GM19438 (cell line): ENCODE measurements around the gene ZNF277.

ENCODE experiments used
- ATAC-seq: cut with Tn5 transposase; IDR thresholded peaks from one replicate; pipeline ENCODE4 v1.9.1; 2021; ENCODE audit warnings: low read depth; ENCODE audit not compliant: unreplicated experiment

ZNF277 gene

DNA sequence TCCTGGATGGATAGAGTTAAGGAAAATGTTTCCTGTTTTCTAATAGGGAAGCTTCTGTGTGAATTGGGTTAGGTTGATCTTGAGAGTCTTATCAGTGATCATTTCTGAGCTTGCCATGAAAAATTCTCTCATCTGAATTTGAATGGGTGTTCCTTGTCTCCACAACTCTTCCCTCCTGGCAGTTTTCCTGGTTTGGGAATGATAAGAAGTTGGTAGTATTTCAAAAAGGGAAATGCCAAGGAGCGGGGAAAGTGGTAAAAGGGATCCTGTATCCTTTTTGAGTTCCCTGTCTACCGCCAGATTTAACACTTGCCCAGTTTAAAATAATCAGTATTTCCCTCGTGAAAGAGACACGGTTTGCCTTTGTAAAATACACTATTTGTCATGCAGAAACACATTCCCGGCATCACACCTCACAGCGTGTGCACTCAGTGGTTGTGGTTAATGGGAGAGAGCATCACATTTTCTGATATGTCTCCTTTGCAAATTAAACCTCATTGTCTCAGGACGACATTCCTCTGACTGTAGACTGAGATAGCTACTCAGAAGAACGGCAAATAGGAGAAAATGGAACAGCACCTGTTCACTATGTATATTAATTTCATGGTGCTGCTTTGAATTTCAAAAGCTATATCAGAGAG, 130.6 kb downstream of the ZNF277 start:
- no peak for ATAC-seq

DNA sequence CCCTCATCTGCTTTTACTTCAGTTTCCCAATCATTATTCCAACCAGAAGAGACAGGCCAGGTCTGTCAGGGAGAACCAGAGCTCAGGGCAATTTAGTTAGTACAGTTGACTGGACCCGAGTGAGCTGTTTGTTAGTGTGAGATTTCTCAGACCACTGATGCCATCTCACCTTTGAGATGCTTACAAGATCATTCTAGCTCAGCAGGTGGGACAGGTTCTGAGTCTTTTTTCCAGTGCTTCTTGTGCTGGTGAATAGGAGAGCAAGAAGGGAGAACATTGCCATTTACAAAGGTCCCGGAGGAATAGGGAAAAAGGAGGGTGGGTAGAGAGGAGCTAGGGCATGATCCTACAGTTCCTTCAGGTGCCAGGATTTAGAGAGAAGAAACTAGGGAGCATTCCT, 131.4 kb downstream of the ZNF277 start:
- no peak for ATAC-seq

DNA sequence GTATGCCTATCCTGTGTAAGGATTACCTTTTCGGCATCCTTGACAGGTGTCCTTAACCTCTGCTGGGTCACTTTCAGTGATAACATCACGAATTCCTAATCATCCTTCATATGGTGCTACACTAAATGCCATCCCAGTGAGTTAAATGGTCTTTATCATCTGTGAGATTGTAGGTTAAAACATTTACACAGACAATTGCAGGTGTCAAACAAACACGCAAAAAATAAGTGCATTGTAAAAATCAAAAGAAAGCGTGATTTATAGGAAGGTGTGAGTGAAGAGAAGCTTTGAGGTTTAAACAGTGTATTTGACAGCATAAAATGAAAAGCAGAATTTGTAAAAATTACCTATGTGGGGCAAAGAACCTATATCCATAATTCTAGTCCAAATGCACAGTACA, 132.3 kb downstream of the ZNF277 start:
- ATAC-seq = no peak

DNA sequence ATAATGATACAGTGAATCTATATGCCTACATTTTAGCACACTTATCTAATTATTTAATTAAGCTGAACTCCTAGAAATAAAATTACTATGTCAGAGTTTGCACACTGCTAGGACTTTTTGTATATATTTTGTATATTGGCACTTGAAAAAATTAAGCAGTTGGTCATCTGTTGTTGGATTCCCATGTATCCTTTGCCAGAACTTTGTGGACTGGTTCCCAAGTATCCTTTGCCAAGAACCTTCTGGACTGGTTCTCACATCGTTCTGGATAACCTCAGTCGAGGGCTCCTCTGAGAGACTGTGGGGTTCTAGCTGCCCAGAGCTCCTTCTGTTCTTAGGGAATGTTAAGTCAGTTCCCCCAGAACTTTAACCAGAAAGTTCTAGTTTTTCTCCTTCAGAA, 135.0 kb downstream of the ZNF277 start:
- no peak for ATAC-seq

DNA sequence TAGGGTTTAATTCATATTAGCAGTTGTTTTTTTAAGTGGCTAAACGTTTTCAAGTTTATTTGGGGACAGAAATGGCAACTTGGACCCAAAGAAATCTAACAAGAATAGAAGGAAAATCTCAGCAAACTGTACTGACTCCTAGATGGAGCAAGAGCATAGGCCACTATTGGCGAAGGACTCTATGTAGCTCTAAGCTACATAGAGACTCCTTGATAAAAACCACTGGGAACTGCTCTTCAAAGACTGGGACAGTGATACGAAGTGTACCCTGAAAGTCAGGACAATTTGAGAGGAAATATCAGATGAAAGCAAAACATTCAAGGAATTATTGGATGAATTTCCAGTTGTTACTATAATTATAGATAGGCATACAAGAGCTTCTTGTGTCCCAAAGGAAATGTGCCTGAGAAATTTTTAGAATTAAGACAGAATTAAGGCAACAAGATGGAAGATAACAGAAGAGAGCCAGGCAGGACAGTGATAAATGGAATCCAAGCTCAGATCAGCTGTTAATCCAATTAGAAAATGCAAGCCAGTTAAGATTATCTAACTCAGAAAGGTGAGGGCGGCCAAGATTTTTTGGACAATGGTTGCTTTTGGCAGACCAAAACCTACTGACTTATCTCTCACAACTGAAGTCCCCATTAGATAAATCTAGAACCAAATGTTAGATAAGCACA, 140.0 kb downstream of the ZNF277 start:
- ATAC-seq = no peak

DNA sequence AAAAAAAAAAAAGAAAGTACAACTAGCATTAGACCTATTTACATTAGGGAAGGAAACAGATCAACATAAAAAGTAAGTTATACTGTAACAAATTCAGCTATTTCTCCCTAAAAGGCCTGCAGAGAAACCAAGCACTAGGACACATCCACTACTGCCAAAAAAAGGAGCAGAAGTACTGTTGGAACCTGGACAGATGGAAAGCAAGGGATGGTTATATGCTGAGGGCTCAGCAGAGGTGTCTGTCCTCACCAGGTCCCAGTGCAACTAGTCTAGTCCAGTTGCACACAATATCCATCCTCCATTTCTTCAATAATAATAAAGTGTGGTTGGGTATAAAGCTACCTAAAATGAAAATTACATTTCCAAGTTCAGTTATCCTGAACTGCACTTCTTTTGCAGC, 140.6 kb downstream of the ZNF277 start:
- ATAC-seq = no peak

DNA sequence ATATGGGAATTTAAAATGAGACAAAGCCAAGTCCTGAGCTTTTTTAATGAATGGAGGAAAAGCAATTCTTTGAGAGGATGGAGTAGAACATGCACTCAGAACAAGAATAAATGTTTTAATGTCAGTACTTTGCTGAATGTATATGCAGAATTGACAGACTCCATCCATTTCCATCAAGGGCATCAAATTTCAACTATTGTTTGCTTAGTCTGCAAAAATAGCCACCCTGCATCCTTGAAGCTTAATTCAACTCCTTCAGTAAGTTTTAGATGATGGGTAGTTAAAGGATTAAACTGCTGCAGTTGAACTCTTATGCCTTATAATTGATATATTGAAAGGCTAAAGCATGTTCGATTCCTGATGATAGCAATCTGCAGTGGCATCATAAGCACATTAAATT, 144.1 kb downstream of the ZNF277 start:
- ATAC-seq = no peak

DNA sequence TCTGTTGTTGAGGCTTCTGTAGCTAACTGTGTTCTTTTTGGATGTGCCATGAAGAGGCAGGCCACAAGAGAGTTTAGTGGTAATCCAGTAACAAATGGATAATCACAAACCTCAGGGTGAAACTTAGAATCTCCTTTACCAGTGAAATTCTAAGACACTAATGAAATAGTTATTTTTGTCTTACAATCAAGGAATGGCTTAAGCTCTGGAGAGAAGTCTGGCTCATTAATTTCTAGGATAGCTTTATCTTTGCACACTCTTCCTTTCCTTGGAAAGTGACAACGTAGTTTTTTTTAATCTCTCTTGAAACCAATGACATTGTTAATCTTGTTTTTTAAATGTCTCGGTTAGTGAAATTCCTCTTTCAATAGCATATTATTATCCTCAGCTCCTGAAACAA, 150.1 kb downstream of the ZNF277 start:
- no peak for ATAC-seq

DNA sequence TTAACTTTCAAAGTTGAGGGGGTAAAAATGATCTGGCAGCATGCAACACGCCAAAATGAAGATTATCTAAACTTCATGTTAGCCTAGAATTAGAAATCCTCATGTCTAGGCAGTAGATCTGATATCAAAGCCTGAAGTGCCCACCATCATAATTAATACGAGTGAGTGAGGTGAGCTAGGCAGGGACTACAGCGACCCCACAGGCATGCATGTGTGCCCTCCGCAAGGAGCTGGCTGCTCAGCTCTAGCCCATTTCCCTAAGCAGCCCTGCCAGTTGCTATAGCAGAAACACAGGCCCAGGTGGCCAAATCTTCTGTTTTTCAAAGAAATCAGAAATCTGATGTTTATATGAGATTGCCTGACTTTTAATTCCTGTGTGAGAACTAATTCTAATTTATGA, 150.6 kb downstream of the ZNF277 start:
- ATAC-seq = no peak

DNA sequence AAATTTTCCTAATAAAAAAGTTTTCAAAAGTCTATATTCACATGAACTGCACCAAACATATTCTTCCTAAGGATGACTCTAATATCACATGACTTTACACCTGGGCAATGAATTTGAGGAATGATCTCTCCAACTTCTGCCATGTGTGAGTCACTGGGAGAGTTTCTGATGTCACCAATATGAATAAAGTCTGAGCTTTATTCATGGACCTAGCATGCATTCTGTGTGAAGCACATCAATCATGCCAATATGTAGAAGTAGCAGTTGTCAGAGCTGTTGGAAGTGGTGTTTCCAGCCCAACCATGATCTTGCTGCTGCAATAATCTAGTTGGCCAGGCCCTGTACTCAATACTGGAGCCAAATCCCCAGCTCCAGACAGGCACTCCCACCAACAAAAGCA, 152.0 kb downstream of the ZNF277 start:
- no peak for ATAC-seq

DNA sequence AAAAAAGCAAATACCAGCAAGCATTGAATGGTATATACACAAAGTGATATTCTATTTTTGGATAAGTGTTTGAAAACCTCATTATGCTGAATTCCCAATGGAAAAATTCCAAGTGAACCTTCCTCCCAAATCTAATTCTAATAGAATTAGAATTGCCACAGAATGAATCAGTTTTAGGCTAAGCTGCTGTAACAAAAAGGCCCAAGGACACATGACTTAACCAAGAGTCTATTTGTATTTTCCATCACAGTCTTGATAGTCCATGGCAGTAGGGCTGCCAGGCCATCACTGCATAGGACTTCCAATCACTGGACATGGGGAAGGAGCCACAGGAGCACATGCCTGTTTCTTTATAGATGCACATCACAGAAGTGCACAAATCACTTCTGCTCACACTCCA, 152.6 kb downstream of the ZNF277 start:
- no peak for ATAC-seq

DNA sequence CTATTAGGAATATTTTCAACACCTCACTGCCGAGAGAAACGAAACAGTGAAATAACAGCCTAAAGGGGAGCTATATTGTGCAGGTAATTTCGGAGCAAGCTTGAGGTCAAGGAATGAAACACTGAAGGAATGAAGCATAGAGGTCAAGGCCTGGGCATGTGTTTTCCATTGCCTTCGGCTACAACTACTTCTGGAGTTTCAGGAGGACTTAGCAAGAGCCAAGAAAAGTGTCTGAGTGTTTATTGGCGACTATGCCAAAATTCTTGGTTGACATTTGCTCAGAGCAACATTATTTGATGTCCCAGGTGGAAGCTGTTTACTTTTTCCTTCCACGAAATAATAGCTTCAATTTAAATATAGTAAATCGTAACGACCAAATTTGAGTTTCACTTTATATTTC, 154.2 kb downstream of the ZNF277 start:
- ATAC-seq = no peak

DNA sequence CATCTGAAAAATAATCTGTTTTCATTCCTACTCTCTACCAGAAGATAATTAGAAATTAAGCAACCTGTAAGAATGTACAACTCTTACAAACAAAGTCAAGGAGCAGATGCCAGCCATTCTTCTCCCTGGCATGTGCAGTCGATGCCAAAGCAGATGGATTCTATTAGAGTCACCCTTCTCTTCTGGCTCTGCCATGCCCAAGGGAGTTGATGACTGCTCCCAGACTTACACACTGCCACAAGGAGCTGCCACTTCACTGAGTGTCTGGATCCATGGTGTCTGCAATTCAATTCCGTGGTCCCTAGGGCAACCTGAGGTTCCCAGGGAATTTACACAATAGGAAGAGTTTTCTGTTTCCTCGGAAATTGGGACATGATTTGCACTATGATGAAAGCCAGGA, 154.7 kb downstream of the ZNF277 start:
- no peak for ATAC-seq

DNA sequence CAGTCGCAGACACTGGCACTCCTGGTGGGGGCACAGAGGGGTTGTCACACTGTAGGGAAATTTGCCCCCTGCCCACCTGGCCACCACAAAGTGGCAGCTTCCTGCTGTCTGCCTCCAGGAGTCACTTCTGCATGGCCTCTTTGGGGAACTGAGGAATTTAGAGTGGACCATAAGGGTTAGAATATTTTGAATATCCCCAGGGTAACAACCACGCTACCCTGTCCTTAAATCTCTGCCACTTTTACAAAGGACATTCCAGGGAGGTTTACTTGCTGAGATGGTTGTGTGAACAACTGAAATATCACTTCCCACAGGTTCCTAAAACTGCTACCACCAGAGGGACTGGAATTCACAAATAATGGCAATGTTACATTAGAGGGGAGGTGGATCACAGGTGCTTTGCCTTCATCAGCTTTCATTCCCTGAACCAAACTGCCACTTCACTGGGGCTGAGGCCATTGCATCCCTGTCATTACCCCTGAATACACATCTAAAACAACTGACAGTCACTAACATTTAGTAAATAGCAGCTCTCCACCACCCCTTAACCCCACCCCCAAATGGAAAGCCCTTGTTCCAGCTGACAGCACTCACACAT, 155.7 kb downstream of the ZNF277 start:
- no peak for ATAC-seq

DNA sequence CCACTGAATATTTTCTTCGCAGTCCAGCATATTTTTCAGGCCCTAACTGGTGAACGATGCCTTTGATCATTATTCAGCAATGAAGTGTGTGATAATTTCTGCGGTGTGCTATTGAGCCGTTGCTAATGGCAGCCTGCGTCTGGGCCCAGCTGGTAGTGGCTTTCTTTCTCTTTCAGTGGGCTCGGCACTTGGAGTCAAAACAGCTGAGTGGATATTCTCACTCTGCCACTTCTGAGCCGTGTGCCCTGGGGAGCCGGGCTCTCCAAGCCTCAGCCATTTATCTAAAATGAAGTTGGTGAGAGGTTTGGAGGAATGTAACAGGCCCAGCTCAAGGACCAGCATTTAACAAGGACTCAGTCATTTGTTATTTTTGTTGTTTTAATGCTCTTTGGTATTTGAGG, 156.2 kb downstream of the ZNF277 start:
- no peak for ATAC-seq

DNA sequence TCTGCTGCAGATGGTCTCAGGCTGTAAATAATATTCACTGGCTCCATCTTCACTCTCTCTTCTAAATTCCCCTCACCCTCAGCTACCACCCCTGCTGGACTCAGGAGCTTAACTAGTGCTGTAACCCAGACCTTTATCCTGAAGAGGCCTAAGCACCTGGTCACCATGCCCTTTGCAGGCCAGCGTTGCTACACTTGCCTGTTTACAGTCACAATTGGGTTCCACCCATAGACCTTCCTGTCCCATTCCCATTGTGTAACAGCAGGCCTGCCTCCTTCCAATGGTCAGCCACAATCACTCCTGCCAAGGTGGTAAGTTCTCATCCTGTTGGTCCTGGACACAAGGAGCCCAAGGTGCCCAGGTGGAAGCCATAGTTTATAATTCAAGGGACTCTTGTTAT, 157.9 kb downstream of the ZNF277 start:
- no peak for ATAC-seq

DNA sequence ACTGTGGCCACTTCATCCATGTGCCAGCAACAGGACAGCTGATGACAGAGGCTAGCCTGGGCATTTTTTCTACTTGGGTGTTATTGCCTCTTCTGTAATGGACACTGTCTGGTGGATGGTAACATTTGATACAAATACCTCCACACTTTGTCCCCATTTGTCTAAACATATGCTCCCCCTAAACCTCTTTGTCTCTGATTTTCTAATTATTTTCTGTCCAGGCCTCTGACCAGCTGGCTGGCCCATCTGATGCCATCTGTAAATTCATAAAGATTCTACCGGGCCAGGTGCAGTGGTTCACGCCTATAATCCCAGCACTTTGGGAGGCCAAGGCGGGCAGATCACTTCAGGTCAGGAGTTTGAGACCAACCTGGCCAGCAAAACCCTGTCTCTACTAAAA, 159.1 kb downstream of the ZNF277 start:
- no peak for ATAC-seq

DNA sequence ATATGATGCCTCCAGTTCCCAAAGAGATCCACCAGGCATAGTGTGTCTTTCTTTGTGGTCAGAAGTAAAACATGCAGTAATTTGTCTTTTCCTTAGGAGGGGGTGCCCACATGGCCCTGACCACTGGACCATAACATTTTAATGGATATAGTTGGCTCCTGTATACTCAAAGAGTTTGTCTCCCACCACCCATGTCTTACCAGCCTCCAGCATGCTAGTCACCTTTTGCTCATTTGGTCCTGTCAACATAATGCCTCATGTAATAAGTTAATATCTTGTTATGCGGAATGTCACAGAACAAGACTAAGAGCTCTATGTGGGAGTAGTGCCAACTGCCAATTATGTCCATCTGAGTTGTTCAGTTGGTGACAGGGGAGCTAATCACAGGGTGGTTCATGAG, 160.4 kb downstream of the ZNF277 start:
- ATAC-seq = no peak

DNA sequence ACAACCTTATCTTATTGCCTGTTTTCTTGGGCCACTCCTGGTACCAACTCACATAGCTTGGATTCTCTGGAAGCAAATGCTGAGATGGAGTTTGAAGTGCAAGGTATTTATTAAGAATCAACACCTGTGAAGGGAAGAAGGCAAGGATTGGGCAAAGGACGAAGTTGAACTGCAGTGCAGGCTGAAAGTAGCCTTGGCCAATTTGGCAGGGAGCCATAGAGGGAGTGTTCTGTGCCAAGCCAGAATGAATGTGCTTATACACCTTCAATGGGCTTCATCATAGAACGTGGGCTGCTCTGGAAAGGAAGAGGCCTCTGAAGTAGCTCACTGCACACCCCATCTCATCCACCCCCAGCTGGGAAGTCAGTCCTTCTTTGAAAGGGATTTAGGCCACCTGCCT, 163.9 kb downstream of the ZNF277 start:
- ATAC-seq = no peak

DNA sequence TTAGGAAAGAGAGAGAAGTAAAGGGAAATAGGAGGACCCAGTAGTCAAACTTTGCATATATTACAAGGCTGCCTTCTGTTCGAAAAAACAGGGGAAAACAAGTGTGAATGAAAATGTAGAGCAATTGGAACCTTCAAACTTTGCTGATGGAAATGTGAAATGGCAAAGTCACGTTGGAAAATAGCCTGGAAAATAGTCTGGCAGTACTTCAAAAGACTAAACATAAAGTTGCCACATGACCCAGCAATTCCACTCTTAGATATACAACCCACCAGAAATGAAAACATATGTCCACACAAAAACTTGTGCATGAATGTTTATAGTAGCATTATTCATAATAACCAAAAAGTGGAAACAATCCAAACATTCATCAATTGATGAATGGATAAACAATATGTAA, 165.2 kb downstream of the ZNF277 start:
- ATAC-seq = no peak

DNA sequence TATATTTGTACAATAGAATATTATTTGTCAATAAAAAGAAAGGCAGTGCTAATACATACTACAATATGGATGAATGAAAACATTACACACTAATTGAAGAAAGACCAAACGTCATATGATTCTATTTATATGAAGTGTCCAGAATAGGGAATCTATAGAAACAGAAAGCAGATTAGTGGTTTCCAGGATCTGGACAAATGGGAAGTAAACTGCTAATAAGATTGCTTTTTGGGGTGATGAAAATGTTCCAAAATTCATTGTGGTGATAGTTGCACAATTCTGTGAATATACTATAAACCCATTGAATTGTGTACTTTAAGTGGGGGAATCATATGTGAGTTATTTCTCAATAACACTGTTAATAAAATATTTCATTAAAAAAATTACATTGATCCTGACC, 165.6 kb downstream of the ZNF277 start:
- no peak for ATAC-seq

DNA sequence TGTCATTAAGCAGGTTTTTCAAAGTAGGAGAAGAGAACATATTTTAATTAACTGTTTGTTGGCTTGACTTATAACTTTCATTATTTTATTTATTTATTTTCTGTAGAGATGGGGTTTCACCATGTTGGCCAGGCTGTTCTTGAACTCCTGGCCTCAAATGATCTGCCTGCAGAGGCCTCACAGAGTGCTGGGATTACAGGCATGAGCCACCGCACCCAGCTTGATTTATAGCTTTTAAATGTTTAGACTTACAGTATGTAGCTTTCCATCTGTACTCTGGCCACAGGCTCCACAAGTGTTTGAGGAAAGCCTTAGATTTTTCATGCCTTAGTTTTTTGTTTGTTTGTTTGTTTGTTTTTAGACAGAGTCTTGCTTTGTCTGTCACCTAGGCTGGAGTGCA, 171.1 kb downstream of the ZNF277 start:
- no peak for ATAC-seq
